Lower leg skin (tissue), 3 donors: Measurements from ENCODE around the gene RPH3AL.

Experiments
- CTCF ChIP-seq, 3 donors: fragments of 450-650 bp; IDR thresholded peaks; one replicate each; pipeline ENCODE4 v1.5.1; 2016; ENCODE audit warnings: antibody characterized with exemption in 3 of 3, mild to moderate bottlenecking in 3 of 3, moderate library complexity in 2 of 3
- POLR2A ChIP-seq, 2 donors: fragments of 450-650 bp; IDR thresholded peaks; one replicate each; pipeline ENCODE4 v1.6.1; 2016 to 2017; ENCODE audit warnings: antibody characterized with exemption in 2 of 2, mild to moderate bottlenecking in 1 of 2, moderate library complexity in 1 of 2

DNA sequence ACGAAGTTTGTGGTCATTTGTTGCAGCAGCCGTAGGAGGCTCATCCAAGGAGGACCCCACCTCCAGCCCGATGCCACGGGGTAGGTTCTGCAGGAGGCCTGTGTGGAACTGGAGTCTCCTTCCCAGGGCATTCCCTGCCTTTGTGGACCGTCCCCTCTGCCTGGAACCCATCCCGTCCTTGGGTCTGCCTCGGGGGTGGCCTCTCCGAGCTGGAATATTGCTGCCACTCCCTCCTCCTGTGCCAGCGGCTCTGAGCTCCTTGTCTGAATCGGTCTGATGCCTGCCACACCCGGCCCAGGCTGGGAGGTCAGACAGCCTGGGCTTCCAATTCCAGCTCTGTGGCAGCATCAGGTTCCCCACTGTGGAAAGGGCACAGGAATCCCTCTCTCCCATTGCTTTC is 189.9 kb downstream of the RPH3AL start:
- no peak for TF ChIP-seq CTCF (IDR thresholded peaks at IDR 0.05)
- TF ChIP-seq POLR2A (IDR thresholded peaks at IDR 0.05) = no peak
